ENCODE data around the gene PTPRT.

- no peak for TF ChIP-seq CTCF (conservative IDR thresholded peaks at IDR 0.05; ENCODE audit: low read depth, low read length)
- TF ChIP-seq EZH2phosphoT487 (IDR thresholded peaks at IDR 0.05; ENCODE audit: borderline replicate concordance, low read length), result no peak
- no peak for TF ChIP-seq EZH2 (IDR thresholded peaks at IDR 0.05; ENCODE audit: low read length, unreplicated experiment)
These were observed 1114.8 kb downstream of the PTPRT start for GRCh38 chr20:42074944-42075343.

All from PC-3 (cell line).